WERI-Rb-1 (cell line): ENCODE results near the gene PTCD2.

Experiments
- DNase-seq: peaks from one replicate; pipeline ENCODE4 v3.0.0-alpha.2; 2020
- H3K27ac ChIP-seq: fragments of 250-450 bp; sonication (Bioruptor Pico); 2 replicates; pipeline ENCODE4 v1.5.1; 2020; ENCODE audit warnings: mild to moderate bottlenecking, moderate library complexity
- H3K27me3 ChIP-seq: fragments of 250-450 bp; sonication (Bioruptor Pico); 2 replicates; pipeline ENCODE4 v1.5.1; 2021; ENCODE audit warnings: mild to moderate bottlenecking, low read depth, moderate library complexity; ENCODE audit not compliant: insufficient read depth, severe bottlenecking
- H3K36me3 ChIP-seq: fragments of 250-450 bp; sonication (Bioruptor Pico); 2 replicates; pipeline ENCODE4 v1.5.1; 2020; ENCODE audit warnings: mild to moderate bottlenecking, moderate library complexity
- H3K4me3 ChIP-seq: 2 replicates; pipeline ENCODE4 v1.5.1; 2011; ENCODE audit warnings: low read depth, mild to moderate bottlenecking, control low read depth, low read length
- H3K9me3 ChIP-seq: fragments of 250-450 bp; sonication (Bioruptor Pico); 2 replicates; pipeline ENCODE4 v1.5.1; 2021; ENCODE audit warnings: mild to moderate bottlenecking, moderate library complexity; ENCODE audit not compliant: severe bottlenecking
- CTCF ChIP-seq: IDR thresholded peaks from 2 replicates; pipeline ENCODE4 v1.5.1; 2011; ENCODE audit warnings: low read depth, mild to moderate bottlenecking, control low read depth, inconsistent platforms, low read length

Gene PTCD2

GRCh38 chr5:72280581-72281069, 39.5 kb upstream of the PTCD2 start:
- no peak overlapping the region for H3K4me3 ChIP-seq
- H3K36me3 ChIP-seq: peaks cover 4% of the 10 kb centered on the region; the same call in 1 of the 2 replicates
- no peaks in the 10 kb centered on the region for H3K27me3 ChIP-seq
- H3K27ac ChIP-seq: no peak overlapping the region
- peak; percentile 56 for DNase-seq
- H3K9me3 ChIP-seq: no peaks in the 10 kb centered on the region
- peak; percentile 66 for TF ChIP-seq CTCF

GRCh38 chr5:72281430-72281763, 38.8 kb upstream of the PTCD2 start:
- TF ChIP-seq CTCF: no peak
- Histone ChIP-seq H3K4me3 (no peak overlapping the region), H3K9me3 (no peaks in the 10 kb centered on the region), H3K27ac (no peak overlapping the region), H3K36me3 (peaks cover 4% of the 10 kb centered on the region; the same call in 1 of the 2 replicates), H3K27me3 (no peaks in the 10 kb centered on the region)
- no peak for DNase-seq

DNA sequence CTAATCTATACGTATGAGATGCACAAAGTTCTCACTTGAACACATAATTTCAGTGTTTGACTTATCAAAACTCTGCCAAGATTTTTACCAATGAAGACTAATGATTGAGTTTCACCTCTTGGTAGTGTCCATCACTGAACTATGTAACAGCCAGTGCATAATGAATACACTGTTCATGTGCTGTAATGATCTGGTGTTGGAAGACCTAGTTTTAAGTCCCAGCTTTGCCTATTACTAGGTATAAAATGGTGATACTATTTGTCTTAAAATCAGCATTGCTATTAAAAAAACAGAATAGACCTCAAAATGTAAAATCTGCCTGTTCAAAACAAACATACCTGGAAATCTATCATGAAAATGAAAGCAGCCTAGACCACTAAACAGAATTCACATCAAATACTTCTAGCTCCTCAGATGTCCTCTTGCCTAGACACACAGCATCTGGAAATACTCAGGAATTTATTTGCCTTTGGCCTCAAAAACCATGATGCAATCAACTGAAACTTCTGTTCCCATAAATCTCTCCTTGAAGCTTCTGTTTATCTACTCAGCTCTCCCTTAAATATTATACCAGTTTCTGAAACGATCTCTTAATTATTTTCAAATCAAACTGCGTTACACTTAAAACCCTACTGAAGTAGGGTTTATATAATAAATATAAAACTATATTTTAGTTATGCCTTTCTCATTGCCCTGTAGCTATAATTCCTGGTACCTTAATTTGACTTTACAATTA, 38.2 kb upstream of the PTCD2 start:
- no peak for TF ChIP-seq CTCF
- Histone ChIP-seq H3K27ac (no peak overlapping the region), H3K36me3 (peaks cover 4% of the 10 kb centered on the region), H3K27me3 (no peaks in the 10 kb centered on the region), H3K4me3 (no peak overlapping the region), H3K9me3 (no peaks in the 10 kb centered on the region)
- DNase-seq: no peak

- DNase-seq: no peak
- Histone ChIP-seq H3K36me3 (peaks cover 8% of the 10 kb centered on the region), H3K4me3 (no peak overlapping the region), H3K27ac (no peak overlapping the region), H3K27me3 (no peaks in the 10 kb centered on the region), H3K9me3 (no peaks in the 10 kb centered on the region)
- no peak for TF ChIP-seq CTCF
These were observed 37.3 kb upstream of the PTCD2 start for GRCh38 chr5:72282878-72283277.

DNA sequence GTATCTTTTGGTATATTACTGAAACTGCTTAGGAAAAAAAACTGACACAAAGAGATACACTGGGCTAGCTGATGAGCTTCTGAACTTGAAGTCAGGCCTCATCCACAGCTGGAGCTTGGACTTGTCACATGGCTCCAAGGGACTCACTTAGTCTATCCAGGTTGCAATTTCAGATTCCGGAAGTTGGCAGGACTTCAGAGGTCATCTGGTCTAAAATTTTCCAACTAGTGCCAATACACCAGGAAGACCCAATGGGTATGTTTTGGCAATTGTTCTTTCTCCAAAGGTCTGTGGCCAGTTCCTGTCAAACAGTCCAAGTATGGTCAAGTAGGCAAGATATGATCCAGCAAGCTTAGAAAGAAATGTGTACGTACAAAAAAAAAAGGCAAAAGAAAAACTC, 36.8 kb upstream of the PTCD2 start:
- H3K9me3 ChIP-seq: no peaks in the 10 kb centered on the region
- no peak overlapping the region for H3K4me3 ChIP-seq
- H3K27me3 ChIP-seq: no peaks in the 10 kb centered on the region
- no peak for TF ChIP-seq CTCF
- peaks cover 8% of the 10 kb centered on the region for H3K36me3 ChIP-seq
- no peak for DNase-seq
- no peak overlapping the region for H3K27ac ChIP-seq
